Keratinocyte (primary cell): ENCODE measurements around the gene BTBD16. TPM values are rescaled to one million over a fixed set of nuclear protein-coding genes. Genes with fewer than 3 reads are reported as not detected.

ENCODE experiments used
- DNase-seq: peaks from one replicate; pipeline ENCODE4 v3.0.0-alpha.2; 2011; ENCODE audit warnings: low read depth, missing footprints, low spot score
- FAIRE-seq: peaks from 2 replicates; lab custom pipeline; 2011; peaks lifted over from hg19 to GRCh38; lab: Jason Lieb, UNC
- H2AFZ ChIP-seq: 2 replicates; pipeline ENCODE4 v1.6.0; 2012; ENCODE audit warnings: low read length, control low read depth, inconsistent platforms; ENCODE audit not compliant: control insufficient read depth
- H3K27ac ChIP-seq: 2 replicates; pipeline ENCODE4 v1.5.1; 2011; ENCODE audit warnings: low read length; ENCODE audit not compliant: control insufficient read depth, insufficient read depth
- H3K27me3 ChIP-seq: 3 replicates; pipeline ENCODE4 v1.6.0; 2011; ENCODE audit warnings: low read length; ENCODE audit not compliant: control insufficient read depth, insufficient read depth; ENCODE audit errors: extremely low read depth
- H3K36me3 ChIP-seq, 2 experiments: 2 replicates in 1 of 2; 3 replicates in 1 of 2; pipeline ENCODE4 v1.5.1; 2011; ENCODE audit warnings: low read length in 2 of 2, mild to moderate bottlenecking in 1 of 2; ENCODE audit not compliant: control insufficient read depth in 2 of 2, insufficient read depth in 2 of 2; ENCODE audit errors: extremely low read depth in 1 of 2
- H3K4me1 ChIP-seq: 3 replicates; pipeline ENCODE4 v1.5.1; 2011; ENCODE audit warnings: low read length; ENCODE audit not compliant: control insufficient read depth, insufficient read depth; ENCODE audit errors: extremely low read depth
- H3K4me2 ChIP-seq: 3 replicates; pipeline ENCODE4 v1.6.0; 2011; ENCODE audit warnings: low read depth, low read length; ENCODE audit not compliant: control insufficient read depth, insufficient read depth; ENCODE audit errors: extremely low read depth
- H3K4me3 ChIP-seq, 3 experiments: fragments of 200-600 bp in 1 of 3; sonication (generic) in 1 of 3; 2 replicates in 2 of 3; 3 replicates in 1 of 3; pipeline ENCODE4 v1.5.1; 2011 to 2016; ENCODE audit warnings: low read length in 3 of 3, mild to moderate bottlenecking in 3 of 3, control low read depth in 2 of 3, inconsistent platforms in 1 of 3, low read depth in 1 of 3, mixed read lengths in 1 of 3, mixed run types in 1 of 3, moderate library complexity in 1 of 3; ENCODE audit not compliant: control insufficient read depth in 2 of 3, insufficient read depth in 2 of 3; ENCODE audit errors: extremely low read depth in 1 of 3
- H3K79me2 ChIP-seq: 2 replicates; pipeline ENCODE4 v1.6.0; 2012; ENCODE audit warnings: low read length; ENCODE audit not compliant: control insufficient read depth, insufficient read depth
- H3K9ac ChIP-seq: 3 replicates; pipeline ENCODE4 v1.6.0; 2011; ENCODE audit warnings: low read length; ENCODE audit not compliant: control insufficient read depth, insufficient read depth; ENCODE audit errors: extremely low read depth
- H3K9me1 ChIP-seq: 3 replicates; pipeline ENCODE4 v1.6.0; 2011; ENCODE audit warnings: low read length; ENCODE audit not compliant: control insufficient read depth, insufficient read depth; ENCODE audit errors: extremely low read depth
- H3K9me3 ChIP-seq: 2 replicates; pipeline ENCODE4 v1.5.1; 2012; ENCODE audit warnings: low read depth, low read length; ENCODE audit not compliant: control insufficient read depth
- H4K20me1 ChIP-seq: 3 replicates; pipeline ENCODE4 v1.6.0; 2011; ENCODE audit warnings: low read length; ENCODE audit not compliant: control insufficient read depth, insufficient read depth; ENCODE audit errors: extremely low read depth
- EZH2 ChIP-seq: IDR thresholded peaks from one replicate; pipeline ENCODE4 v1.6.1; 2012; ENCODE audit warnings: inconsistent platforms, mild to moderate bottlenecking, low read length, moderate library complexity
- dilution Hi-C: fragments of 300-500 bp; cut with MboI; formaldehyde crosslinking; loops from one replicate; pipeline ENCODE4 v1.7.0; 2020; ENCODE audit warnings: low sequenced_read_pairs; ENCODE audit not compliant: extremely low pct_ligation_motif_present
- polyA plus RNA-seq, 5 experiments: library from polyadenylated mRNA; depleted of rRNA in 3 of 5; stranded (reverse) in 3 of 5; stranded (forward) in 1 of 5; unstranded in 1 of 5; fragments of >200 nt; gene quantifications; 1 replicate in 1 of 5; 2 replicates in 3 of 5; 3 replicates in 1 of 5; pipeline versions ENCODE4 v1.2.1 to v1.2.3, GENCODE V29; 2011 to 2012; ENCODE audit warnings: missing spikeins in 2 of 5, low read depth in 1 of 5, low replicate concordance in 1 of 5
- TF ChIP-seq, protein P1 (sequence below), 3 experiments: IDR thresholded peaks in 1 of 3; conservative IDR thresholded peaks in 1 of 3; optimal IDR thresholded peaks in 1 of 3; 2 replicates in 2 of 3; 3 replicates in 1 of 3; pipeline versions ENCODE3 to v1.5.1; 2011; ENCODE audit warnings: low read length in 3 of 3, mild to moderate bottlenecking in 3 of 3, moderate library complexity in 2 of 3, control low read depth in 1 of 3, inconsistent platforms in 1 of 3; ENCODE audit not compliant: insufficient read depth in 2 of 3; ENCODE audit errors: extremely low read depth in 1 of 3

The BTBD16 gene
- polyA plus RNA-seq, 1 donor (not counting 4 experiments of a cell fraction or from before 2014, with no cell fraction given), result 4.9 TPM

GRCh38 chr10:122232769-122233168, 38.3 kb upstream of the BTBD16 start:
- Histone ChIP-seq H3K9me3 (no peaks in the 10 kb centered on the region), H3K36me3 (peaks cover 5 to 17% of the 10 kb centered on the region in 2 experiments), H2AFZ (no peak overlapping the region), H3K9ac (no peak overlapping the region), H3K4me3 (no peak overlapping the region), H3K27ac (no peak overlapping the region), H3K79me2 (no peaks in the 10 kb centered on the region), H3K27me3 (no peaks in the 10 kb centered on the region), H3K9me1 (no peaks in the 10 kb centered on the region), H4K20me1 (no peaks in the 10 kb centered on the region), H3K4me2 (no peak overlapping the region), H3K4me1 (no peaks in the 10 kb centered on the region)
- no peak for FAIRE-seq
- dilution Hi-C loops, result no loop called here
- no peak for TF ChIP-seq EZH2
- TF ChIP-seq, protein P1, sequence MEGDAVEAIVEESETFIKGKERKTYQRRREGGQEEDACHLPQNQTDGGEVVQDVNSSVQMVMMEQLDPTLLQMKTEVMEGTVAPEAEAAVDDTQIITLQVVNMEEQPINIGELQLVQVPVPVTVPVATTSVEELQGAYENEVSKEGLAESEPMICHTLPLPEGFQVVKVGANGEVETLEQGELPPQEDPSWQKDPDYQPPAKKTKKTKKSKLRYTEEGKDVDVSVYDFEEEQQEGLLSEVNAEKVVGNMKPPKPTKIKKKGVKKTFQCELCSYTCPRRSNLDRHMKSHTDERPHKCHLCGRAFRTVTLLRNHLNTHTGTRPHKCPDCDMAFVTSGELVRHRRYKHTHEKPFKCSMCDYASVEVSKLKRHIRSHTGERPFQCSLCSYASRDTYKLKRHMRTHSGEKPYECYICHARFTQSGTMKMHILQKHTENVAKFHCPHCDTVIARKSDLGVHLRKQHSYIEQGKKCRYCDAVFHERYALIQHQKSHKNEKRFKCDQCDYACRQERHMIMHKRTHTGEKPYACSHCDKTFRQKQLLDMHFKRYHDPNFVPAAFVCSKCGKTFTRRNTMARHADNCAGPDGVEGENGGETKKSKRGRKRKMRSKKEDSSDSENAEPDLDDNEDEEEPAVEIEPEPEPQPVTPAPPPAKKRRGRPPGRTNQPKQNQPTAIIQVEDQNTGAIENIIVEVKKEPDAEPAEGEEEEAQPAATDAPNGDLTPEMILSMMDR (optimal IDR thresholded peaks at IDR 0.05 in 1 of 3, IDR thresholded peaks at IDR 0.05 in 1 of 3, conservative IDR thresholded peaks at IDR 0.05 in 1 of 3; ENCODE audit: extremely low read depth in 1 of 3, insufficient read depth in 2 of 3, low read length in 3 of 3), result no peak
- DNase-seq, result no peak

GRCh38 chr10:122233857-122234348, 37.2 kb upstream of the BTBD16 start:
- no peak for TF ChIP-seq EZH2
- TF ChIP-seq, protein P1 (optimal IDR thresholded peaks at IDR 0.05 in 1 of 3, IDR thresholded peaks at IDR 0.05 in 1 of 3, conservative IDR thresholded peaks at IDR 0.05 in 1 of 3; ENCODE audit: extremely low read depth in 1 of 3, insufficient read depth in 2 of 3, low read length in 3 of 3), result no peak
- H3K79me2 ChIP-seq, result no peaks in the 10 kb centered on the region
- no peak overlapping the region for H3K4me3 ChIP-seq
- H3K36me3 ChIP-seq, result peaks cover 5 to 10% of the 10 kb centered on the region in 2 experiments
- FAIRE-seq, result no peak
- H3K4me2 ChIP-seq, result no peak overlapping the region
- dilution Hi-C loops, result no loop called here
- H3K9me1 ChIP-seq, result no peaks in the 10 kb centered on the region
- no peak overlapping the region for H3K27ac ChIP-seq
- DNase-seq, result no peak
- no peaks in the 10 kb centered on the region for H3K4me1 ChIP-seq
- no peak overlapping the region for H3K9ac ChIP-seq
- no peaks in the 10 kb centered on the region for H3K27me3 ChIP-seq
- H4K20me1 ChIP-seq, result no peaks in the 10 kb centered on the region
- H3K9me3 ChIP-seq, result no peaks in the 10 kb centered on the region
- no peak overlapping the region for H2AFZ ChIP-seq
